Colonic mucosa (tissue), 4 donors: ENCODE results near the gene UNG. TPM values are rescaled to one million over a fixed set of nuclear protein-coding genes. Genes with fewer than 3 reads are reported as not detected.

Experiments used
- DNase-seq: peaks from one replicate; pipeline ENCODE4 v3.0.0-alpha.2; 2020
- H3K27ac ChIP-seq: fragments of 200-600 bp; one replicate; pipeline ENCODE4 v1.8.0; 2021
- H3K27me3 ChIP-seq: fragments of 200-600 bp; one replicate; pipeline ENCODE4 v1.8.0; 2021
- H3K36me3 ChIP-seq: fragments of 200-600 bp; one replicate; pipeline ENCODE4 v1.8.0; 2021
- H3K4me1 ChIP-seq: fragments of 200-600 bp; one replicate; pipeline ENCODE4 v1.8.0; 2021; ENCODE audit warnings: mild to moderate bottlenecking
- H3K4me3 ChIP-seq: fragments of 200-600 bp; one replicate; pipeline ENCODE4 v1.8.0; 2021
- H3K9ac ChIP-seq, 2 donors: one replicate each; pipeline ENCODE4 v1.7.0; 2013; ENCODE audit warnings: control low read depth in 2 of 2, low read depth in 2 of 2, low read length in 2 of 2
- H3K9me3 ChIP-seq: fragments of 200-600 bp; one replicate; pipeline ENCODE4 v1.8.0; 2021
- intact Hi-C: fragments of 100-400 bp; cut with DNase I; formaldehyde crosslinking; loops from one replicate; pipeline ENCODE4 v1.14.1; 2022
- total RNA-seq, 2 donors: library from RNA; stranded (reverse); fragmentation: NEBNext Ultra II Directional in 1 of 2; extraction: Animal tissue kit (Norgen Biotek cat#: 25700) in 1 of 2; gene quantifications; one replicate each; pipeline ENCODE4 v1.2.1, GENCODE V29; 2021
- TF ChIP-seq, protein P1 (sequence below): fragments of 200-600 bp; IDR thresholded peaks from one replicate; pipeline ENCODE4 v1.8.0; 2022; ENCODE audit warnings: antibody characterized with exemption, mild to moderate bottlenecking
- donor health status: healthy.
- donor health status: DM: no; HTN: no; CAD: no.
- donor health status: DM: no; HTN: no; CAD: no.

UNG gene
- total RNA-seq, 2 donors from 2014 or later = 48.7 to 68.3 TPM

- H3K4me1 ChIP-seq = peaks cover 7% of the 10 kb centered on the region
- peak overlapping the region; percentile 56 to 70 for H3K9ac ChIP-seq
- H3K36me3 ChIP-seq = no peaks in the 10 kb centered on the region
- H3K4me3 ChIP-seq = peak overlapping the region; percentile 39
- H3K27me3 ChIP-seq = no peaks in the 10 kb centered on the region
- TF ChIP-seq, protein P1, sequence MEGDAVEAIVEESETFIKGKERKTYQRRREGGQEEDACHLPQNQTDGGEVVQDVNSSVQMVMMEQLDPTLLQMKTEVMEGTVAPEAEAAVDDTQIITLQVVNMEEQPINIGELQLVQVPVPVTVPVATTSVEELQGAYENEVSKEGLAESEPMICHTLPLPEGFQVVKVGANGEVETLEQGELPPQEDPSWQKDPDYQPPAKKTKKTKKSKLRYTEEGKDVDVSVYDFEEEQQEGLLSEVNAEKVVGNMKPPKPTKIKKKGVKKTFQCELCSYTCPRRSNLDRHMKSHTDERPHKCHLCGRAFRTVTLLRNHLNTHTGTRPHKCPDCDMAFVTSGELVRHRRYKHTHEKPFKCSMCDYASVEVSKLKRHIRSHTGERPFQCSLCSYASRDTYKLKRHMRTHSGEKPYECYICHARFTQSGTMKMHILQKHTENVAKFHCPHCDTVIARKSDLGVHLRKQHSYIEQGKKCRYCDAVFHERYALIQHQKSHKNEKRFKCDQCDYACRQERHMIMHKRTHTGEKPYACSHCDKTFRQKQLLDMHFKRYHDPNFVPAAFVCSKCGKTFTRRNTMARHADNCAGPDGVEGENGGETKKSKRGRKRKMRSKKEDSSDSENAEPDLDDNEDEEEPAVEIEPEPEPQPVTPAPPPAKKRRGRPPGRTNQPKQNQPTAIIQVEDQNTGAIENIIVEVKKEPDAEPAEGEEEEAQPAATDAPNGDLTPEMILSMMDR = no peak
- DNase-seq = peak; percentile 19
- H3K9me3 ChIP-seq = no peaks in the 10 kb centered on the region
- intact Hi-C loops = loop anchor here (5.0 to 10.0 kb wide), 3 partner anchors 140 to 428 kb away; partner anchors contain the start of gene DAO
- peak overlapping the region; percentile 23 for H3K27ac ChIP-seq
Observed at GRCh38 chr12:109092497-109093021, 4.8 kb upstream of the UNG start.

- H3K27ac ChIP-seq = peak within 1 kb of the TSS; percentile 23
- H3K4me3 ChIP-seq = peak within 1 kb of the TSS; percentile 39
- intact Hi-C loops = loop anchor here (5.0 to 10.0 kb wide), 3 partner anchors 141 to 428 kb away; partner anchors contain the start of gene DAO
Observed at GRCh38 chr12:109093022-109093918, 4.1 kb upstream of the UNG start, which contains the start of gene ALKBH2. Gene ALKBH2, minus strand, starts transcription at chr12:109093472. Its CDS starts 686 bp downstream, at chr12:109092786.

DNA sequence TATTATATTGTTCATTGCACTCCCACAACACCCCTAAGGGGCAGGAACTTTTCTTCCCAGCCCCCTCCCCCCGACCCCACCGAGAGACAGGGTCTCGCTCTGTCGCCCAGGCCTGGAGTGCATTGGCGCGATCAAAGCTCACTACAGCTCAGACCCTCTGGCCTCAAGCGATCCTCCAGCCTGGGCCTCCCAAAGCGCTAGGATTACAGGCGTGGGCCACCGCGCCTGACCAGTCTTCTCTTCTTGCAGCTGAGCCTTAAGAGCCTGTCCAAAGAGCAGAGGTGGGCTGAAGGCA lies 310 bp upstream of the UNG start:
- H3K9me3 ChIP-seq = no peaks in the 10 kb centered on the region
- intact Hi-C loops = loop anchor here (10.0 kb wide), 1 partner anchor 432 kb away; no protein-coding TSS in a partner anchor
- peaks cover 11% of the 10 kb centered on the region for H3K4me1 ChIP-seq

More at GRCh38 chr12:109093022-109093918, 4.1 kb upstream of the UNG start, which contains the start of gene ALKBH2:
- Histone ChIP-seq H3K27me3 (no peaks in the 10 kb centered on the region), H3K9ac (peak within 1 kb of the TSS; percentile 56 to 70), H3K9me3 (no peaks in the 10 kb centered on the region), H3K4me1 (peaks cover 8% of the 10 kb centered on the region), H3K36me3 (no peaks in the 10 kb centered on the region)
- peak; percentile 92 for DNase-seq
- TF ChIP-seq, protein P1 = peak; percentile 98

DNA sequence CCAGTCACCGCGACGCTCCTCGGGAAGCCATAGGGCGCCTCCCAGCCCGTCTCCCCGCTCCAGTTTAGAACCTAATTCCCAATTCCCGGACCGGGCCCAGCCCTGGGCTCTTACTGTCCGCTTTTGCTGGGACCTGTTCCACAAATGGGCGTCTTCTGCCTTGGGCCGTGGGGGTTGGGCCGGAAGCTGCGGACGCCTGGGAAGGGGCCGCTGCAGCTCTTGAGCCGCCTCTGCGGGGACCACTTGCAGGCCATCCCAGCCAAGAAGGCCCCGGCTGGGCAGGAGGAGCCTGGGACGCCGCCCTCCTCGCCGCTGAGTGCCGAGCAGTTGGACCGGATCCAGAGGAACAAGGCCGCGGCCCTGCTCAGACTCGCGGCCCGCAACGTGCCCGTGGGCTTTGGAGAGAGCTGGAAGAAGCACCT lies 797 bp downstream of the UNG start:
- Histone ChIP-seq H3K9me3 (no peaks in the 10 kb centered on the region), H3K9ac (peak overlapping the region; percentile 78 to 85), H3K4me3 (peak overlapping the region; percentile 98), H3K36me3 (no peaks in the 10 kb centered on the region), H3K4me1 (peaks cover 8% of the 10 kb centered on the region), H3K27me3 (no peaks in the 10 kb centered on the region), H3K27ac (peak overlapping the region; percentile 96)
- no peak for DNase-seq
- TF ChIP-seq, protein P1 = no peak
- intact Hi-C loops = loop anchor here (10.0 kb wide), 1 partner anchor 433 kb away; no protein-coding TSS in a partner anchor

More for the DNA sequence above, 310 bp upstream of the UNG start:
- H3K27ac ChIP-seq = no peak overlapping the region
- peak overlapping the region; percentile 98 for H3K4me3 ChIP-seq
- no peak overlapping the region for H3K9ac ChIP-seq
- H3K27me3 ChIP-seq = no peaks in the 10 kb centered on the region
- TF ChIP-seq, protein P1 = no peak
- no peak for DNase-seq
- no peaks in the 10 kb centered on the region for H3K36me3 ChIP-seq

DNA sequence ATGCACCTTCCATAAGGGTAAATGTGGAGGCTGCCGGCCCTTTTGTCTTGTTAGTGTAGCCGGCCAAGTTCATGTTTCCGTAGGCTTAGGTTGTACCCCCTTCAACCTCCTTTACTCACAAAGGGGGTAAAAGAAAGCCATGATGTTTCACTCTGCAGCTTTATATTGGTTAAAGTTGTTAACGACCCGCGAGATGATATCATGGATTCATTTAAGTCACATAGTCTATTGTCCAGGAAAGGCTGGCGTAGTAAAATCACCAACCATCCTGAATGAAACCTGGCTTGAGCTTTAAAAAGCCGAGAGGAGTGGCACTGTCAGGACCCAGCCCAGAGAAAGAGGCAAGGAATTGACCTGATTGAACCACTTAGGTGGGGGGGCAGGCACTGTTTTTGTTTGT lies 1.3 kb downstream of the UNG start:
- no peaks in the 10 kb centered on the region for H3K9me3 ChIP-seq
- peak overlapping the region; percentile 78 to 85 for H3K9ac ChIP-seq
- no peak for DNase-seq
- peak overlapping the region; percentile 98 for H3K4me3 ChIP-seq
- peak overlapping the region; percentile 96 for H3K27ac ChIP-seq
- H3K4me1 ChIP-seq = peaks cover 8% of the 10 kb centered on the region
- no peaks in the 10 kb centered on the region for H3K27me3 ChIP-seq
- intact Hi-C loops = loop anchor here (10.0 kb wide), 1 partner anchor 434 kb away; no protein-coding TSS in a partner anchor
- no peaks in the 10 kb centered on the region for H3K36me3 ChIP-seq
- TF ChIP-seq, protein P1 = no peak
